GM12865 (cell line): ENCODE results near the gene MED12L.

Source experiments
- DNase-seq: peaks from one replicate; pipeline ENCODE4 v3.0.0; 2010; ENCODE audit warnings: low read depth
- H3K4me3 ChIP-seq: 2 replicates; pipeline ENCODE4 v1.5.1; 2011; ENCODE audit warnings: mild to moderate bottlenecking, low read depth, low read length, control low read depth
- CTCF ChIP-seq: IDR thresholded peaks from 2 replicates; pipeline ENCODE4 v1.5.1; 2011; ENCODE audit warnings: low read length, control low read depth, low read depth, inconsistent platforms; ENCODE audit not compliant: insufficient read depth; ENCODE audit errors: missing control alignments

MED12L gene

GRCh38 chr3:151318991-151319390 lies 233.5 kb downstream of the MED12L start:
- no peak for TF ChIP-seq CTCF
- no peak overlapping the region for H3K4me3 ChIP-seq
- no peak for DNase-seq

- H3K4me3 ChIP-seq = no peak overlapping the region
- no peak for DNase-seq
- TF ChIP-seq CTCF = no peak
These were observed 234.2 kb downstream of the MED12L start for GRCh38 chr3:151319628-151320027.

- no peak for TF ChIP-seq CTCF
- H3K4me3 ChIP-seq = no peak overlapping the region
- no peak for DNase-seq
These were observed 234.7 kb downstream of the MED12L start for GRCh38 chr3:151320131-151320530.

GRCh38 chr3:151321526-151321925 lies 236.1 kb downstream of the MED12L start:
- TF ChIP-seq CTCF = no peak

GRCh38 chr3:151322511-151322910 lies 237.0 kb downstream of the MED12L start:
- no peak overlapping the region for H3K4me3 ChIP-seq
- no peak for DNase-seq
- no peak for TF ChIP-seq CTCF

More at GRCh38 chr3:151321526-151321925, 236.1 kb downstream of the MED12L start:
- DNase-seq = no peak
- H3K4me3 ChIP-seq = no peak overlapping the region

- no peak for DNase-seq
- H3K4me3 ChIP-seq = no peak overlapping the region
- peak; percentile 43 for TF ChIP-seq CTCF
These were observed 242.2 kb downstream of the MED12L start for GRCh38 chr3:151327571-151328198.
